HEK293 (cell line): ENCODE measurements around the gene SPRY4.

Source experiments
- PRDM4 ChIP-seq: fragments of 450-650 bp; formaldehyde crosslinking; IDR thresholded peaks from 2 replicates; pipeline ENCODE4 v1.5.1; 2017; ENCODE audit warnings: missing biosample characterization, missing genetic modification characterization
- REPIN1 ChIP-seq: fragments of 450-650 bp; formaldehyde crosslinking; IDR thresholded peaks from 2 replicates; pipeline ENCODE4 v1.5.1; 2017; ENCODE audit warnings: missing biosample characterization, missing genetic modification characterization, low read depth
- ZNF707 ChIP-seq: fragments of 450-650 bp; formaldehyde crosslinking; IDR thresholded peaks from 2 replicates; pipeline ENCODE4 v1.5.1; 2016; ENCODE audit warnings: missing biosample characterization, missing genetic modification characterization

DNA sequence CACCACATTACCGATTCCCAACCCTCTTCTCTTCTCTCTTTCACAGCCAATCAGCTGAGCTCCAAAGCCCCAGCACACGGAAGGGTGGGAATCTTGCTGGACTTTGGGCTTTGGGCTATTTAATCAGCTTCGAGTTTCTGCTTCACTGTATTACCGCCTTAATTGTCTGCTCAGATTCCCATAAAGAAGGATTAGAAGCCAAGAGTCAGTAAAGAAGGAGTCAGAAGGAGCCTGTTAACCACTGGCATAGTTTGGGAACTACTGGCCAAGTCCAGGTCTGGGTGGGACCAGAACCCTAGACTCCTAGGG lies 4.4 kb downstream of the SPRY4 start:
- TF ChIP-seq REPIN1 (tag by site-specific recombination): no peak
- no peak for TF ChIP-seq PRDM4 (tag by site-specific recombination)
- TF ChIP-seq ZNF707 (tag by site-specific recombination): no peak
